Liver (tissue), 9 donors: ENCODE results near the gene ORC4. TPM values are rescaled to one million over a fixed set of nuclear protein-coding genes. Genes with fewer than 3 reads are reported as not detected.

ENCODE experiments used
- DNase-seq: peaks from one replicate; pipeline ENCODE4 v3.0.0-alpha.2; 2017; ENCODE audit warnings: low spot score
- H3K27ac ChIP-seq, 2 donors: one replicate each; pipeline ENCODE4 v1.7.0; 2013; ENCODE audit warnings: inconsistent platforms in 2 of 2, low read length in 2 of 2, control low read depth in 1 of 2, low read depth in 1 of 2, mild to moderate bottlenecking in 1 of 2
- H3K27me3 ChIP-seq, 4 donors: one replicate each; pipeline versions ENCODE4 v1.6.1 to v1.7.0; 2013; ENCODE audit warnings: low read length in 3 of 4, inconsistent platforms in 1 of 4, mild to moderate bottlenecking in 1 of 4, moderate library complexity in 1 of 4; ENCODE audit not compliant: control insufficient read depth in 4 of 4, insufficient read depth in 4 of 4
- H3K36me3 ChIP-seq, 4 donors: one replicate each; pipeline versions ENCODE4 v1.6.1 to v1.7.0; 2013; ENCODE audit warnings: low read length in 3 of 4, mild to moderate bottlenecking in 3 of 4, low read depth in 1 of 4, moderate library complexity in 1 of 4; ENCODE audit not compliant: control insufficient read depth in 4 of 4, insufficient read depth in 3 of 4
- H3K4me1 ChIP-seq, 4 donors: one replicate each; pipeline versions ENCODE4 v1.6.1 to v1.7.0; 2013; ENCODE audit warnings: low read length in 3 of 4, mild to moderate bottlenecking in 3 of 4, moderate library complexity in 1 of 4; ENCODE audit not compliant: control insufficient read depth in 4 of 4, insufficient read depth in 4 of 4
- H3K4me3 ChIP-seq, 3 donors: one replicate each; pipeline versions ENCODE4 v1.6.1 to v1.7.0; 2013; ENCODE audit warnings: low read length in 3 of 3, control low read depth in 1 of 3, low read depth in 1 of 3, mild to moderate bottlenecking in 1 of 3
- H3K9ac ChIP-seq, 2 donors: one replicate each; pipeline ENCODE4 v1.7.0; 2013; ENCODE audit warnings: low read length in 2 of 2, mild to moderate bottlenecking in 2 of 2, moderate library complexity in 2 of 2, control low read depth in 1 of 2, low read depth in 1 of 2
- H3K9me3 ChIP-seq, 4 donors: one replicate each; pipeline versions ENCODE4 v1.6.1 to v1.7.0; 2013; ENCODE audit warnings: low read length in 3 of 4; ENCODE audit not compliant: control insufficient read depth in 4 of 4
- EGR1 ChIP-seq, 2 donors: IDR thresholded peaks; 2 replicates each; pipeline ENCODE4 v1.6.1; 2016 to 2018; ENCODE audit warnings: antibody characterized with exemption in 2 of 2, low read depth in 2 of 2
- FOXA1 ChIP-seq: IDR thresholded peaks from 2 replicates; pipeline ENCODE4 v1.6.1; 2016; ENCODE audit warnings: antibody characterized with exemption
- FOXA2 ChIP-seq: IDR thresholded peaks from 2 replicates; pipeline ENCODE4 v1.6.1; 2016; ENCODE audit warnings: antibody characterized with exemption
- GABPA ChIP-seq, 2 donors: IDR thresholded peaks in 1 of 2; conservative IDR thresholded peaks in 1 of 2; 2 replicates each; pipeline ENCODE4 v1.6.1; 2016; ENCODE audit warnings: antibody characterized with exemption in 2 of 2, mild to moderate bottlenecking in 1 of 2, moderate library complexity in 1 of 2
- HNF4A ChIP-seq, 2 donors: conservative IDR thresholded peaks; 2 replicates each; pipeline ENCODE4 v1.6.1; 2016; ENCODE audit warnings: antibody characterized with exemption in 2 of 2, mild to moderate bottlenecking in 2 of 2
- HNF4G ChIP-seq: IDR thresholded peaks from 2 replicates; pipeline ENCODE4 v1.6.1; 2016; ENCODE audit warnings: antibody characterized with exemption
- JUND ChIP-seq, 2 donors: IDR thresholded peaks; 2 replicates each; pipeline ENCODE4 v1.6.1; 2016; ENCODE audit warnings: antibody characterized with exemption in 2 of 2
- NR2F2 ChIP-seq: IDR thresholded peaks from 2 replicates; pipeline ENCODE4 v1.6.1; 2016; ENCODE audit warnings: antibody characterized with exemption
- RAD21 ChIP-seq, 2 donors: IDR thresholded peaks; 2 replicates each; pipeline ENCODE4 v1.6.1; 2016; ENCODE audit warnings: antibody characterized with exemption in 2 of 2, mild to moderate bottlenecking in 2 of 2
- RXRA ChIP-seq, 2 donors: IDR thresholded peaks; 2 replicates each; pipeline ENCODE4 v1.6.1; 2017 to 2018; ENCODE audit warnings: antibody characterized with exemption in 2 of 2, mild to moderate bottlenecking in 1 of 2
- SP1 ChIP-seq: IDR thresholded peaks from 2 replicates; pipeline ENCODE4 v1.6.1; 2018; ENCODE audit warnings: antibody characterized with exemption, mild to moderate bottlenecking
- TAF1 ChIP-seq: conservative IDR thresholded peaks from 2 replicates; pipeline ENCODE4 v1.6.1; 2016; ENCODE audit warnings: antibody characterized with exemption, mild to moderate bottlenecking
- YY1 ChIP-seq: IDR thresholded peaks from 2 replicates; pipeline ENCODE4 v1.6.1; 2016; ENCODE audit warnings: antibody characterized with exemption, mild to moderate bottlenecking
- WGBS: extraction: QIAGEN DNeasy Blood & Tissue Kit; methylation state at CpG from one replicate; pipeline ENCODE4 v1.1.7; 2013; 5-methylcytosine and 5-hydroxymethylcytosine counted together
- polyA plus RNA-seq, 2 donors: library from polyadenylated mRNA; stranded (reverse) in 1 of 2; unstranded in 1 of 2; fragments of 200-250 nt in 1 of 2; fragments of >200 nt in 1 of 2; fragmentation: Nextera tagmentation in 1 of 2; extraction: Ambion mirVana in 1 of 2; gene quantifications; one replicate each; pipeline versions ENCODE4 v1.2.1 to v1.2.3, GENCODE V29; 2013 to 2015
- total RNA-seq, 2 donors: library from RNA; depleted of rRNA; stranded (reverse); fragments of >200 nt; gene quantifications; one replicate each; pipeline ENCODE4 v1.2.3, GENCODE V29; 2014
- TF ChIP-seq, protein P1 (sequence below): IDR thresholded peaks from 2 replicates; pipeline ENCODE4 v1.6.1; 2016; ENCODE audit warnings: antibody characterized with exemption
- TF ChIP-seq, protein P2 (sequence below): IDR thresholded peaks from 2 replicates; pipeline ENCODE4 v1.6.1; 2016; ENCODE audit warnings: antibody characterized with exemption
- TF ChIP-seq, protein P3 (sequence below): IDR thresholded peaks from 2 replicates; pipeline ENCODE4 v1.6.1; 2016; ENCODE audit warnings: antibody characterized with exemption
- TF ChIP-seq, protein P4 (sequence below): IDR thresholded peaks from 2 replicates; pipeline ENCODE4 v1.6.1; 2016; ENCODE audit warnings: antibody characterized with exemption, mild to moderate bottlenecking
- donor health status: healthy.
- donor health status: healthy.
- donor health status: healthy.
- donor health status: healthy.
- donor health status: healthy.

The ORC4 gene
- total and polyA plus RNA-seq, 4 donors, result 9.7 to 50.2 (median 23.3) TPM

DNA sequence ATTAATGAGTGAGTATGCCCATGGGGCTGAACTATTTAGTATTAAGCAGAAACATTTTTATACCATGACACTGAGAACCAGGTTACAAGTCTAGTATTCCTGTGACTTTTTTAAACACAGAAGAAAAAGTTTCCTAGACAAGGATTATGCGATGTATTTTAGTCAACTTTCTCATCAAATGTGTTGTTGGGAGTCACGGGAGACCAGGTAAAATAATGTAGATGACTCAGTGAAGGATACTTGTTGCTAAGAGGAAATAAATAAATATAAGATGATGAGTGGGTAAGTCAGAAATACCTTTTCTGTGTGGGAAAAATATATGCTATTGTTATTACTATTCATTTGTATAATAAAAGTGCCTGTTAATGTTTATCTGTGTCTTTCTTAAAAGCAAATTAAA, 23.8 kb upstream of the ORC4 start:
- no peak overlapping the region for H3K4me3 ChIP-seq
- no peaks in the 10 kb centered on the region for H3K36me3 ChIP-seq
- no peaks in the 10 kb centered on the region for H3K27me3 ChIP-seq
- H3K4me1 ChIP-seq, result no peaks in the 10 kb centered on the region
- TF ChIP-seq RAD21 (IDR thresholded peaks at IDR 0.05) (no peak), YY1 (no peak), JUND (IDR thresholded peaks at IDR 0.05) (no peak), FOXA2 (no peak), HNF4G (no peak), NR2F2 (no peak), HNF4A (conservative IDR thresholded peaks at IDR 0.05) (no peak), EGR1 (IDR thresholded peaks at IDR 0.05; ENCODE audit: low read depth in 2 of 2) (no peak), SP1 (no peak), TAF1 (no peak), FOXA1 (no peak), RXRA (IDR thresholded peaks at IDR 0.05) (no peak), GABPA (IDR thresholded peaks at IDR 0.05 in 1 of 2, conservative IDR thresholded peaks at IDR 0.05 in 1 of 2) (no peak)
- TF ChIP-seq, protein P1, sequence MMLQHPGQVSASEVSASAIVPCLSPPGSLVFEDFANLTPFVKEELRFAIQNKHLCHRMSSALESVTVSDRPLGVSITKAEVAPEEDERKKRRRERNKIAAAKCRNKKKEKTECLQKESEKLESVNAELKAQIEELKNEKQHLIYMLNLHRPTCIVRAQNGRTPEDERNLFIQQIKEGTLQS, result no peak
- TF ChIP-seq, protein P2, sequence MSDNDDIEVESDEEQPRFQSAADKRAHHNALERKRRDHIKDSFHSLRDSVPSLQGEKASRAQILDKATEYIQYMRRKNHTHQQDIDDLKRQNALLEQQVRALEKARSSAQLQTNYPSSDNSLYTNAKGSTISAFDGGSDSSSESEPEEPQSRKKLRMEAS, result no peak
- TF ChIP-seq, protein P3, sequence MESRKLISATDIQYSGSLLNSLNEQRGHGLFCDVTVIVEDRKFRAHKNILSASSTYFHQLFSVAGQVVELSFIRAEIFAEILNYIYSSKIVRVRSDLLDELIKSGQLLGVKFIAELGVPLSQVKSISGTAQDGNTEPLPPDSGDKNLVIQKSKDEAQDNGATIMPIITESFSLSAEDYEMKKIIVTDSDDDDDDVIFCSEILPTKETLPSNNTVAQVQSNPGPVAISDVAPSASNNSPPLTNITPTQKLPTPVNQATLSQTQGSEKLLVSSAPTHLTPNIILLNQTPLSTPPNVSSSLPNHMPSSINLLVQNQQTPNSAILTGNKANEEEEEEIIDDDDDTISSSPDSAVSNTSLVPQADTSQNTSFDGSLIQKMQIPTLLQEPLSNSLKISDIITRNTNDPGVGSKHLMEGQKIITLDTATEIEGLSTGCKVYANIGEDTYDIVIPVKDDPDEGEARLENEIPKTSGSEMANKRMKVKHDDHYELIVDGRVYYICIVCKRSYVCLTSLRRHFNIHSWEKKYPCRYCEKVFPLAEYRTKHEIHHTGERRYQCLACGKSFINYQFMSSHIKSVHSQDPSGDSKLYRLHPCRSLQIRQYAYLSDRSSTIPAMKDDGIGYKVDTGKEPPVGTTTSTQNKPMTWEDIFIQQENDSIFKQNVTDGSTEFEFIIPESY, result no peak
- TF ChIP-seq, protein P4, sequence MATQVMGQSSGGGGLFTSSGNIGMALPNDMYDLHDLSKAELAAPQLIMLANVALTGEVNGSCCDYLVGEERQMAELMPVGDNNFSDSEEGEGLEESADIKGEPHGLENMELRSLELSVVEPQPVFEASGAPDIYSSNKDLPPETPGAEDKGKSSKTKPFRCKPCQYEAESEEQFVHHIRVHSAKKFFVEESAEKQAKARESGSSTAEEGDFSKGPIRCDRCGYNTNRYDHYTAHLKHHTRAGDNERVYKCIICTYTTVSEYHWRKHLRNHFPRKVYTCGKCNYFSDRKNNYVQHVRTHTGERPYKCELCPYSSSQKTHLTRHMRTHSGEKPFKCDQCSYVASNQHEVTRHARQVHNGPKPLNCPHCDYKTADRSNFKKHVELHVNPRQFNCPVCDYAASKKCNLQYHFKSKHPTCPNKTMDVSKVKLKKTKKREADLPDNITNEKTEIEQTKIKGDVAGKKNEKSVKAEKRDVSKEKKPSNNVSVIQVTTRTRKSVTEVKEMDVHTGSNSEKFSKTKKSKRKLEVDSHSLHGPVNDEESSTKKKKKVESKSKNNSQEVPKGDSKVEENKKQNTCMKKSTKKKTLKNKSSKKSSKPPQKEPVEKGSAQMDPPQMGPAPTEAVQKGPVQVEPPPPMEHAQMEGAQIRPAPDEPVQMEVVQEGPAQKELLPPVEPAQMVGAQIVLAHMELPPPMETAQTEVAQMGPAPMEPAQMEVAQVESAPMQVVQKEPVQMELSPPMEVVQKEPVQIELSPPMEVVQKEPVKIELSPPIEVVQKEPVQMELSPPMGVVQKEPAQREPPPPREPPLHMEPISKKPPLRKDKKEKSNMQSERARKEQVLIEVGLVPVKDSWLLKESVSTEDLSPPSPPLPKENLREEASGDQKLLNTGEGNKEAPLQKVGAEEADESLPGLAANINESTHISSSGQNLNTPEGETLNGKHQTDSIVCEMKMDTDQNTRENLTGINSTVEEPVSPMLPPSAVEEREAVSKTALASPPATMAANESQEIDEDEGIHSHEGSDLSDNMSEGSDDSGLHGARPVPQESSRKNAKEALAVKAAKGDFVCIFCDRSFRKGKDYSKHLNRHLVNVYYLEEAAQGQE, result no peak
- no peaks in the 10 kb centered on the region for H3K9me3 ChIP-seq
- H3K9ac ChIP-seq, result no peak overlapping the region
- H3K27ac ChIP-seq, result no peak overlapping the region
- WGBS, result 96% methylated on average over 2 of the region's 2 CpGs
- DNase-seq, result no peak

DNA sequence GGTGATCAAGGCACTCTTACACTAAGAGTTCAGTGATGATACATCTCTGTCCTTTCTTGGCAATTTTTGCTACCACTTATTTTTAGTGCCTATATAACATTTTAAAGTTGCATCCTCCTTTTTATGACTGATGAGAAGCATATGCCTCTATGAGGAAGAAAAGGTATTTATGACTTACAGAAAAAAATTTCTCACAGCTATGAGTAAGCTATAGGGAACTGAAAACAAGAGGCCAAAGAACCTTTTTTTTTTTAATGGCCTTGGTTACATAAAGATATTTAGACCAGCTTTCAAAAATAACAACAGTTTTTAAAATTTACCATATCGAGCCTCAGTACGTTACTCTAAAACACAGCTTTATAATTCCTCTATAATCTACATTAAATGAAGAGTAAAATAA, 21.7 kb upstream of the ORC4 start:
- TF ChIP-seq HNF4A (conservative IDR thresholded peaks at IDR 0.05) (no peak), RXRA (IDR thresholded peaks at IDR 0.05) (no peak), GABPA (IDR thresholded peaks at IDR 0.05 in 1 of 2, conservative IDR thresholded peaks at IDR 0.05 in 1 of 2) (no peak)
- TF ChIP-seq, protein P1, result no peak
- no peak for DNase-seq
- WGBS, result 95% methylated on average over 2 of the region's 2 CpGs

More for the DNA sequence above, 21.7 kb upstream of the ORC4 start:
- Histone ChIP-seq H3K9me3 (no peaks in the 10 kb centered on the region), H3K27me3 (no peaks in the 10 kb centered on the region), H3K36me3 (no peaks in the 10 kb centered on the region), H3K27ac (no peak overlapping the region), H3K9ac (no peak overlapping the region), H3K4me3 (no peak overlapping the region), H3K4me1 (no peaks in the 10 kb centered on the region)
